Psoas muscle (tissue), 8 donors: ENCODE data around the gene ZBTB47. TPM values are rescaled to one million over a fixed set of nuclear protein-coding genes. Genes with fewer than 3 reads are reported as not detected.
A peak's percentile ranks its signal among the peaks of the same experiment; 100 is the strongest.

Source experiments
- ATAC-seq, 4 donors: fragments of 200-7000 bp; cut with Tn5 transposase; one replicate each; pipeline ENCODE4 v1.9.1; 2020; ENCODE audit warnings: moderate library complexity in 3 of 4, mild to moderate bottlenecking in 2 of 4
- DNase-seq, 2 donors: peaks; one replicate each; pipeline ENCODE4 v3.0.0-alpha.2; 2020
- H3K27ac ChIP-seq: fragments of 200-600 bp; one replicate; pipeline ENCODE4 v1.8.0; 2022
- H3K27me3 ChIP-seq, 3 donors: fragments of 200-600 bp in 1 of 3; one replicate each; pipeline versions ENCODE4 v1.6.1 to v1.8.0; 2013 to 2022; ENCODE audit warnings: low read length in 2 of 3, mild to moderate bottlenecking in 2 of 3, moderate library complexity in 1 of 3; ENCODE audit not compliant: insufficient read depth in 3 of 3
- H3K36me3 ChIP-seq, 2 donors: fragments of 200-600 bp in 1 of 2; one replicate each; pipeline versions ENCODE4 v1.6.1 to v1.8.0; 2013 to 2022; ENCODE audit warnings: low read depth in 1 of 2, mild to moderate bottlenecking in 1 of 2, moderate library complexity in 1 of 2; ENCODE audit not compliant: insufficient read depth in 1 of 2
- H3K4me1 ChIP-seq: fragments of 200-600 bp; one replicate; pipeline ENCODE4 v1.8.0; 2022
- H3K4me3 ChIP-seq: fragments of 200-600 bp; one replicate; pipeline ENCODE4 v1.8.0; 2022; ENCODE audit warnings: mild to moderate bottlenecking
- H3K9me3 ChIP-seq: fragments of 200-600 bp; one replicate; pipeline ENCODE4 v1.8.0; 2022
- WGBS, 3 donors: extraction: QIAGEN DNeasy Blood & Tissue Kit; methylation state at CpG; one replicate each; pipeline versions ENCODE4 v1.1.6 to v1.1.7; 2013; 5-methylcytosine and 5-hydroxymethylcytosine counted together
- intact Hi-C, 2 donors: fragments of 100-400 bp; cut with DNase I; formaldehyde crosslinking; loops; one replicate each; pipeline versions ENCODE4 v1.11.0 to v1.14.2; 2022
- polyA plus RNA-seq, 3 donors: library from polyadenylated mRNA; stranded (reverse); fragments of 200-250 nt; gene quantifications; one replicate each; pipeline ENCODE4 v1.2.3, GENCODE V29; 2013
- total RNA-seq, 4 donors: library from RNA; stranded (reverse); fragmentation: NEBNext Ultra II Directional in 2 of 4; extraction: Animal tissue kit (Norgen Biotek cat#: 25700) in 2 of 4; gene quantifications; one replicate each; pipeline versions ENCODE4 v1.2.1 to v1.2.4, GENCODE V29; 2021 to 2023
- TF ChIP-seq, protein P1 (sequence below): fragments of 200-600 bp; IDR thresholded peaks from one replicate; pipeline ENCODE4 v1.8.0; 2022; ENCODE audit warnings: antibody characterized with exemption
- donor health status: healthy with polysubstance abuse.
- donor health status: DM: no; HTN: no; CAD: no; lungs with moderate emphysema.
- donor health status: Bipolar disorder and iron deficiency.
- donor health status: healthy.
- donor health status: DM: yes; HTN: yes; CAD: no.
- donor health status: DM: no; HTN: no; CAD: no.
- donor health status: DM: no; HTN: no; CAD: no.
- donor health status: DM: yes; HTN: yes; CAD: no.

ZBTB47 gene
- total and polyA plus RNA-seq, 7 donors: 41.6 to 151 (median 90.3) TPM

GRCh38 chr3:42702982-42703694 is 49.6 kb downstream of the ZBTB47 start:
- Histone ChIP-seq H3K36me3 (peaks cover 0 to 6% of the 10 kb centered on the region in 2 donors), H3K27ac (peak overlapping the region; percentile 100), H3K27me3 (no peaks in the 10 kb centered on the region), H3K4me3 (peak overlapping the region; percentile 67), H3K4me1 (peaks cover 61% of the 10 kb centered on the region), H3K9me3 (no peaks in the 10 kb centered on the region)
- TF ChIP-seq, protein P1, sequence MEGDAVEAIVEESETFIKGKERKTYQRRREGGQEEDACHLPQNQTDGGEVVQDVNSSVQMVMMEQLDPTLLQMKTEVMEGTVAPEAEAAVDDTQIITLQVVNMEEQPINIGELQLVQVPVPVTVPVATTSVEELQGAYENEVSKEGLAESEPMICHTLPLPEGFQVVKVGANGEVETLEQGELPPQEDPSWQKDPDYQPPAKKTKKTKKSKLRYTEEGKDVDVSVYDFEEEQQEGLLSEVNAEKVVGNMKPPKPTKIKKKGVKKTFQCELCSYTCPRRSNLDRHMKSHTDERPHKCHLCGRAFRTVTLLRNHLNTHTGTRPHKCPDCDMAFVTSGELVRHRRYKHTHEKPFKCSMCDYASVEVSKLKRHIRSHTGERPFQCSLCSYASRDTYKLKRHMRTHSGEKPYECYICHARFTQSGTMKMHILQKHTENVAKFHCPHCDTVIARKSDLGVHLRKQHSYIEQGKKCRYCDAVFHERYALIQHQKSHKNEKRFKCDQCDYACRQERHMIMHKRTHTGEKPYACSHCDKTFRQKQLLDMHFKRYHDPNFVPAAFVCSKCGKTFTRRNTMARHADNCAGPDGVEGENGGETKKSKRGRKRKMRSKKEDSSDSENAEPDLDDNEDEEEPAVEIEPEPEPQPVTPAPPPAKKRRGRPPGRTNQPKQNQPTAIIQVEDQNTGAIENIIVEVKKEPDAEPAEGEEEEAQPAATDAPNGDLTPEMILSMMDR: no peak
- intact Hi-C loops: loop anchor here (1.0 to 2.0 kb wide), 3 partner anchors 36 to 41 kb away; no protein-coding TSS in a partner anchor
- WGBS, 3 donors: 55 to 69% (median 58%) methylated on average over 6 of the region's 6 CpGs
- DNase-seq (no peak), ATAC-seq (no peak)

- Histone ChIP-seq H3K36me3 (peaks cover 0 to under 1% of the 10 kb centered on the region in 2 donors), H3K4me1 (peaks cover 56% of the 10 kb centered on the region), H3K27me3 (no peaks in the 10 kb centered on the region), H3K9me3 (no peaks in the 10 kb centered on the region), H3K27ac (peak overlapping the region; percentile 100), H3K4me3 (no peak overlapping the region)
- whole genome bisulfite sequencing, 3 donors: 60 to 77% (median 76%) methylated on average over 5 of the region's 5 CpGs
- no peak for DNase-seq
- ATAC-seq: no peak
- intact Hi-C loops: loop anchor here in 1 of 2 donors (2.0 kb wide), 1 partner anchor 37 kb away; no protein-coding TSS in a partner anchor
- TF ChIP-seq, protein P1: no peak
Measured at GRCh38 chr3:42703695-42704025, 50.2 kb downstream of the ZBTB47 start.

- TF ChIP-seq, protein P1: no peak
- WGBS, 3 donors: 57 to 67% (median 57%) methylated on average over 8 of the region's 8 CpGs
- Histone ChIP-seq H3K9me3 (no peaks in the 10 kb centered on the region), H3K27me3 (no peaks in the 10 kb centered on the region), H3K36me3 (no peaks in the 10 kb centered on the region), H3K27ac (peak overlapping the region; percentile 100), H3K4me1 (peaks cover 49% of the 10 kb centered on the region), H3K4me3 (no peak overlapping the region)
- no peak for ATAC-seq
- intact Hi-C loops: no loop called here
- DNase-seq: no peak
Measured at GRCh38 chr3:42704136-42704841, 50.8 kb downstream of the ZBTB47 start.

DNA sequence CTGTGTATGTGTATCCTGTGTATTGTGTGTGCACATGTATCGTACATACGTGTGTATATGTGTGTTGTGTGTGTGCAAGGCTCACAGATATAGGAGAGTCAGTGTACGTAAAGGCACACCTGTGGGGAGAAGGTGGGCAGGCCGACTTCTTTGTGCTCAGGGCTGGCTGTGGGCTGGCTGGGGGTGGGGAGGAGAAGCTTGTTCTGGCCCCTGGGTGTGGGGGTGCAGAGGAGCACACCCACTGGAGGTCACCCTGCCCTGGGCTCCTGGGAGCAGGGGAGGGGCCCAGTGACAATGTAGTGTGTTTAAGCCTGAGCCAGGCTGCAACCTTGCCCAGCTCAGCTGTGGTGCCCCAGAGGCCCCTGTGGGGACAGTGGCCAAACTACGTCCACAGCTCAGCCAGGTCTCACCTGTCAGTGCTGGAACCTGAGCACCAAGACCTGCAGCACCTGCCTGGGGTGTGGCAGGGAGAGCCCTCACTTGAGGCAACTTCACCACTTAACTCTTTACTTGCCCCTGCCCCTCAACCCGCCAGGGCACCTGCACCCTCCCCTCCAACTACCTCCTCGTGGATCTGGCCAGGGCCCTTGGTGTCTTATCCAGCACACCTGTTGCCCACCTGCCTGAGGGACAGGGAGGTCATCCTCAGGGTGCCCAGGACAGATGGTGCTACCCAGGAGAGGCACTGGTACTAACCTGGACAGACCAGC is 51.7 kb downstream of the ZBTB47 start:
- peak overlapping the region; percentile 100 for H3K27ac ChIP-seq
- H3K4me3 ChIP-seq: no peak overlapping the region
- peaks cover 44% of the 10 kb centered on the region for H3K4me1 ChIP-seq
- H3K9me3 ChIP-seq: no peaks in the 10 kb centered on the region
- no peaks in the 10 kb centered on the region for H3K27me3 ChIP-seq
- DNase-seq: no peak
- WGBS, 3 donors: 70 to 89% (median 76%) methylated on average over 6 to 7 of the region's 7 CpGs
- no peak for ATAC-seq
- no peaks in the 10 kb centered on the region for H3K36me3 ChIP-seq
- intact Hi-C loops: no loop called here
- TF ChIP-seq, protein P1: no peak
